DMS79 treated with DMSO at 0.1 percent for 48 hours (cell line): Measurements from ENCODE around the gene DNTT.

Experiments used
- DNase-seq: peaks from one replicate; lab custom pipeline; 2025; lab: John Stamatoyannopoulos, UW

The DNTT gene

GRCh38 chr10:96378741-96379140 is 74.5 kb downstream of the DNTT start:
- no peak for DNase-seq

DNA sequence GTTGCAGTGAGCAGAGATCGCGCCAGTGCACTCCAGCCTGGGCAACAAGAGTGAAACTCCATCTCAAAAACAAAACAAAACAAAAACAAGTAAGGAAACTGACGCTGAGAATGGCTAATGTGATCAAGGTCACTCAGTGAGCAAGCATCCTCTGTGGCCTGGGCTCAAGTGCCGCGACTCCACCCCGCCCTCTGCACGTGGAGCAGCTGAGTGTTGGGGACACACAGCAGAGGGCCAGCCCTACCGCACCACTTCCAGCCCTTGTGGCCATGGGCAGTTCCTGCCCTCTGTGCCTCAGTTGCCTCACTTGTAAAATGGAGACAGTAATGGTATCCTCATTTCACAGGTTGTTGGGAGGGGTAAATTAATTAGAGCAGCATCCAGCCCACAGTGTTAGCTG is 75.5 kb downstream of the DNTT start:
- DNase-seq: no peak

DNA sequence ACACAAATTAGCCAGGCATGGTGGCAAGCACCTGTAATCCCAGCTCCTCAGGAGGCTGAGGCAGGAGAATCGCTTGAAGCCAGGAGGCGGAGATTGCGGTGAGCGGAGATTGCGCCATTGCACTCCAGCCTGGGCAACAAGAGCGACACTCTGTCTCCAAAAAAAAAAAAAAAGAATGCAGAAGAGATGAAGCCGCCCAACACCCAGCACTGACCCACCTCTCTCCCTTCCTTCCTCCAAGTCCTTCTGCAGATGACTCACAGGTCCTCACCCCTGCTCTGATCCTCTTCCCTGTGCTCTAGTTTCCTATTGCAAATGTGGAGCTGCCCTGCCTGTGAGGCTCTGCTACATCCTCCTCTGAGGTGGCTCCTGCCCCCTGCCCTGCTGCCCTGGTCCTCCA is 76.6 kb downstream of the DNTT start:
- DNase-seq: no peak

GRCh38 chr10:96384506-96384905 is 80.3 kb downstream of the DNTT start:
- no peak for DNase-seq

DNA sequence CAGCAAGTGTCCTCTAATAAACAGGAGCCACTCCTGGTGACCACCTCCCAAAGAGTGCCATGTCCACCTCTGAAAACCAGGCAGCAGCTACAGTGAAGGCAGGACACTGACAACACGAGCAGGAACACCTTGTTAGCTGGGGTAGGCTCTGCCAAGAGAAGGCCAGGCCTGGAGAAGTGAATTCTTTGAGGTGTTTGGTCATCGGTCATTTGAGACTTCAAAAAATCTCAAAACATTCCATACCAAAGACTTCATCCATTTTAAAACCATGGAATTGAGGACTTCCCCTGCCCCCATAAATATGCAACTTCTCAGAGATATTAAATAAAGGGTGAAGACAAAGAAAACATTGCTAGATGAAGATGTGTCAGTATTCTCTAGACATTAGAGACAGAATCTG is 82.9 kb downstream of the DNTT start:
- DNase-seq: no peak

GRCh38 chr10:96387601-96388000 is 83.4 kb downstream of the DNTT start:
- DNase-seq: no peak
